ENCODE results near the gene TESK2. TPM values are rescaled to one million over a fixed set of nuclear protein-coding genes. Genes with fewer than 3 reads are reported as not detected.

Gene TESK2
- polyA plus RNA-seq, 1 donor from 2014 or later: 0.51 TPM

DNA sequence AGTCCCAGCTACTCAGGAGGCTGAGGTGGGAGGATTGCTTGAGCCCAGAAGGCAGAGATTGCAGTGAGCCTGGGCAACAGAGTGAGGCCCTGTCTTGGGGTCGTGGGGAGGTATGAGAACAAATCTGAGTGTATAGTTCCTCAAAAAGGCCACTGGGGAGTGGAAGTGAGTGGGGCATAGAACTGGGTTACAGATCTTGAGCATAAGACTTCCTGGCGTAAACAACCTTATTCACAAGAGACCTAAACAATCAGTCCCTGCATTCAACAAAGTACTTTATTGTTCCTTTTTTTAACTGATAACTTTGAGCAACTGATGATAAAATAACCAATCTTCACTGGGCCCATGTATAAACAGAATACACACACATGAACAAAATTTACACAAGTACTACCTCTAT is 78.1 kb downstream of the TESK2 start:
- no peak overlapping the region for H3K4me3 ChIP-seq (ENCODE audit: low read length)
- H3K27me3 ChIP-seq (ENCODE audit: insufficient read depth, low read depth, low read length): no peaks in the 10 kb centered on the region
- no peak overlapping the region for H3K27ac ChIP-seq (ENCODE audit: low read length)
- H3K9me2 ChIP-seq (ENCODE audit: insufficient read depth, low read length): no peaks in the 10 kb centered on the region
- no peak overlapping the region for H3K4me2 ChIP-seq (ENCODE audit: low read length)
- H3K79me2 ChIP-seq (replicated peaks; ENCODE audit: insufficient read depth, low read length): no peaks in the 10 kb centered on the region
- H2AFZ ChIP-seq (ENCODE audit: low read depth, low read length): no peak overlapping the region
- H3K36me3 ChIP-seq (ENCODE audit: insufficient read depth, low read length): no peaks in the 10 kb centered on the region
- no peak overlapping the region for H3K9ac ChIP-seq (ENCODE audit: low read length)
- H3F3A ChIP-seq (ENCODE audit: insufficient read depth, low read length, poor library complexity, severe bottlenecking): no peaks in the 10 kb centered on the region
- H3K9me3 ChIP-seq (ENCODE audit: low read length): no peaks in the 10 kb centered on the region
- H4K20me1 ChIP-seq (ENCODE audit: insufficient read depth): no peaks in the 10 kb centered on the region
- TF ChIP-seq EP300 (conservative IDR thresholded peaks at IDR 0.05; ENCODE audit: poor library complexity, severe bottlenecking): no peak
- TF ChIP-seq, protein P1, sequence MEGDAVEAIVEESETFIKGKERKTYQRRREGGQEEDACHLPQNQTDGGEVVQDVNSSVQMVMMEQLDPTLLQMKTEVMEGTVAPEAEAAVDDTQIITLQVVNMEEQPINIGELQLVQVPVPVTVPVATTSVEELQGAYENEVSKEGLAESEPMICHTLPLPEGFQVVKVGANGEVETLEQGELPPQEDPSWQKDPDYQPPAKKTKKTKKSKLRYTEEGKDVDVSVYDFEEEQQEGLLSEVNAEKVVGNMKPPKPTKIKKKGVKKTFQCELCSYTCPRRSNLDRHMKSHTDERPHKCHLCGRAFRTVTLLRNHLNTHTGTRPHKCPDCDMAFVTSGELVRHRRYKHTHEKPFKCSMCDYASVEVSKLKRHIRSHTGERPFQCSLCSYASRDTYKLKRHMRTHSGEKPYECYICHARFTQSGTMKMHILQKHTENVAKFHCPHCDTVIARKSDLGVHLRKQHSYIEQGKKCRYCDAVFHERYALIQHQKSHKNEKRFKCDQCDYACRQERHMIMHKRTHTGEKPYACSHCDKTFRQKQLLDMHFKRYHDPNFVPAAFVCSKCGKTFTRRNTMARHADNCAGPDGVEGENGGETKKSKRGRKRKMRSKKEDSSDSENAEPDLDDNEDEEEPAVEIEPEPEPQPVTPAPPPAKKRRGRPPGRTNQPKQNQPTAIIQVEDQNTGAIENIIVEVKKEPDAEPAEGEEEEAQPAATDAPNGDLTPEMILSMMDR (IDR thresholded peaks at IDR 0.05; ENCODE audit: poor library complexity, severe bottlenecking): no peak
- no peak for TF ChIP-seq POLR2AphosphoS5 (IDR thresholded peaks at IDR 0.05)
- TF ChIP-seq, protein P2, sequence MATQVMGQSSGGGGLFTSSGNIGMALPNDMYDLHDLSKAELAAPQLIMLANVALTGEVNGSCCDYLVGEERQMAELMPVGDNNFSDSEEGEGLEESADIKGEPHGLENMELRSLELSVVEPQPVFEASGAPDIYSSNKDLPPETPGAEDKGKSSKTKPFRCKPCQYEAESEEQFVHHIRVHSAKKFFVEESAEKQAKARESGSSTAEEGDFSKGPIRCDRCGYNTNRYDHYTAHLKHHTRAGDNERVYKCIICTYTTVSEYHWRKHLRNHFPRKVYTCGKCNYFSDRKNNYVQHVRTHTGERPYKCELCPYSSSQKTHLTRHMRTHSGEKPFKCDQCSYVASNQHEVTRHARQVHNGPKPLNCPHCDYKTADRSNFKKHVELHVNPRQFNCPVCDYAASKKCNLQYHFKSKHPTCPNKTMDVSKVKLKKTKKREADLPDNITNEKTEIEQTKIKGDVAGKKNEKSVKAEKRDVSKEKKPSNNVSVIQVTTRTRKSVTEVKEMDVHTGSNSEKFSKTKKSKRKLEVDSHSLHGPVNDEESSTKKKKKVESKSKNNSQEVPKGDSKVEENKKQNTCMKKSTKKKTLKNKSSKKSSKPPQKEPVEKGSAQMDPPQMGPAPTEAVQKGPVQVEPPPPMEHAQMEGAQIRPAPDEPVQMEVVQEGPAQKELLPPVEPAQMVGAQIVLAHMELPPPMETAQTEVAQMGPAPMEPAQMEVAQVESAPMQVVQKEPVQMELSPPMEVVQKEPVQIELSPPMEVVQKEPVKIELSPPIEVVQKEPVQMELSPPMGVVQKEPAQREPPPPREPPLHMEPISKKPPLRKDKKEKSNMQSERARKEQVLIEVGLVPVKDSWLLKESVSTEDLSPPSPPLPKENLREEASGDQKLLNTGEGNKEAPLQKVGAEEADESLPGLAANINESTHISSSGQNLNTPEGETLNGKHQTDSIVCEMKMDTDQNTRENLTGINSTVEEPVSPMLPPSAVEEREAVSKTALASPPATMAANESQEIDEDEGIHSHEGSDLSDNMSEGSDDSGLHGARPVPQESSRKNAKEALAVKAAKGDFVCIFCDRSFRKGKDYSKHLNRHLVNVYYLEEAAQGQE (IDR thresholded peaks at IDR 0.05; ENCODE audit: borderline replicate concordance): no peak
- TF ChIP-seq SMC3 (conservative IDR thresholded peaks at IDR 0.05; ENCODE audit: poor library complexity): no peak
- no peak for TF ChIP-seq TAF1 (IDR thresholded peaks at IDR 0.05; ENCODE audit: low read depth)
- TF ChIP-seq MXI1 (conservative IDR thresholded peaks at IDR 0.05; ENCODE audit: poor library complexity, severe bottlenecking): no peak
- no peak for TF ChIP-seq RAD21 (conservative IDR thresholded peaks at IDR 0.05)
- no peak for TF ChIP-seq EZH2 (IDR thresholded peaks at IDR 0.05; ENCODE audit: borderline replicate concordance, insufficient read depth, low read length, poor library complexity, severe bottlenecking)

DNA sequence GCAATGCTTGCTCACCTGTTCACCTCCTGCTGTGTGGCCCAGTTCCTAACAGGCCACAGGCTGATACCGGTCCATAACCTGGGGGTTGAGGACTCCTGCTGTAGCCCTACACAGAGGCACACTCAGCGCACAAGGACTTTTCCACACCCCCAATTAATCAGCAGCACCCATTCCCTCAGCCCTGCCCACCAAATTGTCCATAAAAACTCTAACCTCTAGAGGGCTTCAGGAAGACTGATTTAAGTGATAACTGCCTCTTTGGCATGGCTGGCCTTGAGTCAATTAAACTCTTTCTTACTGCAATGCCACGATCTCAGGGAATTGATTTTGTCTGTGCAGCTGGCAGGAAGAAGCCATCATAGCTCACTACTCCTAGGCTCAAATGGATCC is 79.5 kb downstream of the TESK2 start:
- H2AFZ ChIP-seq (ENCODE audit: low read depth, low read length): no peak overlapping the region
- no peak overlapping the region for H3K27ac ChIP-seq (ENCODE audit: low read length)
- H3K27me3 ChIP-seq (ENCODE audit: insufficient read depth, low read depth, low read length): no peaks in the 10 kb centered on the region
- no peak overlapping the region for H3K4me3 ChIP-seq (ENCODE audit: low read length)
- no peak for TF ChIP-seq SMC3 (conservative IDR thresholded peaks at IDR 0.05; ENCODE audit: poor library complexity)
- TF ChIP-seq EP300 (conservative IDR thresholded peaks at IDR 0.05; ENCODE audit: poor library complexity, severe bottlenecking): no peak
- TF ChIP-seq POLR2AphosphoS5 (IDR thresholded peaks at IDR 0.05): no peak
- TF ChIP-seq, protein P2 (IDR thresholded peaks at IDR 0.05; ENCODE audit: borderline replicate concordance): no peak
- no peak for TF ChIP-seq RAD21 (conservative IDR thresholded peaks at IDR 0.05)
- TF ChIP-seq TAF1 (IDR thresholded peaks at IDR 0.05; ENCODE audit: low read depth): no peak
- no peak for TF ChIP-seq MXI1 (conservative IDR thresholded peaks at IDR 0.05; ENCODE audit: poor library complexity, severe bottlenecking)
- TF ChIP-seq EZH2 (IDR thresholded peaks at IDR 0.05; ENCODE audit: borderline replicate concordance, insufficient read depth, low read length, poor library complexity, severe bottlenecking): no peak
- TF ChIP-seq, protein P1 (IDR thresholded peaks at IDR 0.05; ENCODE audit: poor library complexity, severe bottlenecking): no peak
- no peaks in the 10 kb centered on the region for H3K9me2 ChIP-seq (ENCODE audit: insufficient read depth, low read length)
- no peaks in the 10 kb centered on the region for H3K79me2 ChIP-seq (replicated peaks; ENCODE audit: insufficient read depth, low read length)
- H3K9me3 ChIP-seq (ENCODE audit: low read length): no peaks in the 10 kb centered on the region
- H3K36me3 ChIP-seq (ENCODE audit: insufficient read depth, low read length): no peaks in the 10 kb centered on the region
- no peak overlapping the region for H3K4me2 ChIP-seq (ENCODE audit: low read length)
- H3F3A ChIP-seq (ENCODE audit: insufficient read depth, low read length, poor library complexity, severe bottlenecking): no peaks in the 10 kb centered on the region
- no peaks in the 10 kb centered on the region for H4K20me1 ChIP-seq (ENCODE audit: insufficient read depth)
- no peak overlapping the region for H3K9ac ChIP-seq (ENCODE audit: low read length)

Measured in neural cell (in vitro differentiated cells).